Measurements from ENCODE around the gene PACS2. TPM values are rescaled to one million over a fixed set of nuclear protein-coding genes. Genes with fewer than 3 reads are reported as not detected.

The PACS2 gene
- total RNA-seq, 1 experiment from 2014 or later, result 43.4 TPM

DNA sequence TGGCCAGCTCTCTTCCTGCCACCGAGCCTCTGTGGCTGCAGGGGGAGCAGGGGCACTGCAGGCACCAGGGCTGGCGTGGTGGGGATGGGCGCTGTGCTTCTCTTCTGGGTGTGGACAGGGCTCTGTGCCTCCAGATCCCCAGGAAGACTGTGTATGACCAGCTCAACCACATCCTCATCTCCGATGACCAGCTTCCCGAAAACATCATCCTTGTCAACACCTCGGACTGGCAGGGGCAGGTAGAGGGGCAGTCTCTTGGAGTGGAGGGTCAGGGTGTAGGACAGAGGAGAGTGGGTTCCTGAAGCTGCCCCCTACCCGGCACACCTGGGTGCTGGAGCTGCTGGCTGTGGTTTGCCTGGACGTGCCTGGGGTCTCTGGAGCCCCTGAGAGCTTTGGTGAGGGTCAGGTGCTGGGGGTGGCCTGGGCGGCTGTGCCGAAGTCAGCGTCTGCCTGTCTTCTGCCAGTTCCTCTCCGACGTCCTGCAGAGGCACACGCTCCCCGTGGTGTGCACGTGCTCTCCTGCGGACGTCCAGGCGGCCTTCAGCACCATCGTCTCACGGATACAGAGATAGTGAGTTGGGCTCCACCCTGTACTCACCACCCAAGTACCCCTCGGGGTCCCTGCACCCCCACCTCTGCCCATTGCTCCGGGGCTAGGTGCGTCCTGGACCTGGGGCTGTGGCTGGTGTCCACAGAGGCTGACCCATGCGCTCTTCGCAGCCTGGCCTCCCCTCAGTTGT is 68.0 kb downstream of the PACS2 start:
- Histone ChIP-seq H3K4me3 (no peak overlapping the region), H3K9me3 (replicated peaks) (no peaks in the 10 kb centered on the region), H3K36me3 (no peaks in the 10 kb centered on the region), H3K27me3 (no peaks in the 10 kb centered on the region), H3K27ac (no peak overlapping the region), H3K4me1 (peaks cover 18% of the 10 kb centered on the region)
- DNase-seq, result no peak

DNA sequence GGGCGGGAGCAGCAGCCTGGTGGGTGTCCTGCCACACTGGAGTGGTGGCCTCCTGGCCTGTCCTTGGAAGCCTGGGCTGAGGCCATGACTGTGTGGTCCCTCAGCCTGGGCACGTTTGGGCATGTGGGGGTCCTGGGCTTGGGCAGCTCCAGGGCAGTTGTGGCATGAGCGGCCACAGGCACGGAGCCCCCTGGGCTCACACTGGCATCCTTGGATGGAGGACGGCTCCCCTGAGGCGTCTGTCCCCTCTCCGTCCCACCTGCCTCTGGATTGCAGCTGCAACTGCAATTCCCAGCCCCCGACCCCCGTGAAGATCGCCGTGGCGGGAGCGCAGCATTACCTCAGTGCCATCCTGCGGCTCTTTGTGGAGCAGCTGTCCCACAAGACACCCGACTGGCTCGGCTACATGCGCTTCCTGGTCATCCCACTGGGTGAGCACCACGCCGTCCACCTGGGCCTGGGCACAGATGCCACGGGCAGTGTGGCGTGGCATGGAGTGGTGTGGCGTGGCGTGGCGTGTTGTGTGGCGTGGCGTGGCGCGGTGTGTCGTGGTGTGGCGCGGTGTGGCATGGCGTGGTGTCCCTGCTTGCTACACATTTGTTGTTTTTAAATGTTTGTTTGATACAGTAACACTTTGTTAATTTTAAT is 68.7 kb downstream of the PACS2 start:
- H3K36me3 ChIP-seq, result no peaks in the 10 kb centered on the region
- DNase-seq, result no peak
- H3K27ac ChIP-seq, result no peak overlapping the region

DNA sequence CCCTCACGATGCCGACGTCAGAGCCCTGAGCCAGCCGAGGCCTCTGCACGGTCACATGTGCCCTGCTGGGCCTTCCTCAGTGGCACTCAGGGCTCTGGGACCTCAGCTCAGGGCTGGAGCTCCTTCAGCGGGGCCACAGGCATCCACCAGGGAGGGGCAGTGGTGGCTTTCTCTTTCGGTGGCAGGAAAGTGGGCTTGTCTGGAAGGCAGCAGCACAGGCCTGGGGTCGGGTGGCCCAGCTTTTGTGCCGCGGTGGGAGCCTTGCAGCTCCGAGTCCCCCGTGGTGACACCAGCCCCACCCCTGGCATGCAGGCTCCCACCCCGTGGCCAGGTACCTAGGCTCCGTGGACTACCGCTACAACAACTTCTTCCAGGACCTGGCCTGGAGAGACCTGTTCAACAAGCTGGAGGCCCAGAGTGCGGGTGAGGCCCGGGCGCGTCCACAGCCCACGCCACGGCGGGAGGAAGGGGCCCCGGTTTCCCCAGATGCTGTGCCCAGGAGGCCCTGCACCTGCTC is 69.6 kb downstream of the PACS2 start:
- H3K4me3 ChIP-seq, result no peak overlapping the region
- DNase-seq, result no peak
- H3K27me3 ChIP-seq, result no peaks in the 10 kb centered on the region
- peaks cover 24% of the 10 kb centered on the region for H3K4me1 ChIP-seq
- H3K36me3 ChIP-seq, result no peaks in the 10 kb centered on the region
- H3K9me3 ChIP-seq (replicated peaks), result no peaks in the 10 kb centered on the region
- no peak overlapping the region for H3K27ac ChIP-seq

More for the DNA sequence above, 68.7 kb downstream of the PACS2 start:
- Histone ChIP-seq H3K9me3 (replicated peaks) (no peaks in the 10 kb centered on the region), H3K27me3 (no peaks in the 10 kb centered on the region), H3K4me3 (no peak overlapping the region), H3K4me1 (peaks cover 22% of the 10 kb centered on the region)

DNA sequence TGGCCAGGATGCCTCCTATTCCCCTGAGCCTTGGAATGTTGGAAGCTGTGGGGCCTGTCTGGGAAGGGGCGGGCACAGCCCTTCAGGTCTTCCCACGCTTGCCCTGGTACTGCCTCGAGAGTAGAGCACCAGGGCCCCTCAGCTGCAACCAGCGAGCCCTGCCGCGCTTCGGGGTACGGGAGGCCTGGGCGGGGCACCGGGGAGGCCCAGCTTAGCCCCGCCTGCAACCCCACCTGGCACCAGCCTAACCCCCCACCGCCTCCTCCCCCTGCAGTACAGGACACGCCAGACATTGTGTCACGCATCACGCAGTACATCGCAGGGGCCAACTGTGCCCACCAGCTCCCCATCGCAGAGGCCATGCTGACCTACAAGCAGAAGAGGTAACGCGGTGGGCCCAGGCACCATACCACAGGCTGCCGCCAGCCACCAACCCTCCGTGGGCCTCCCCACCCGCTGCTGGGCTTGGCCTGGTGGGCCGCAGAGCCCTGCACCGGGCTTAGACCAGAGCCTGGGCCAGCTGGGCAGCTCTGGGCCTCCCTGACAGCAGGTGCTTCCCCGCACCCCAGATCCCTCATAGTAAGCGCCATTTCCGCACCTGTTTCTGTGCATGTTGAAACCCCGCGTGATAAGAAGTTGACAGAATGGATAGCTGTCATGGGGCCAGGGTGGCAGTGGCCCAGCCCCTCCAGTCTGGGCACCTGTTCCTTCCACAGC is 70.2 kb downstream of the PACS2 start:
- Histone ChIP-seq H3K9me3 (replicated peaks) (no peaks in the 10 kb centered on the region), H3K36me3 (no peaks in the 10 kb centered on the region), H3K27me3 (no peaks in the 10 kb centered on the region), H3K27ac (no peak overlapping the region), H3K4me3 (no peak overlapping the region), H3K4me1 (peaks cover 27% of the 10 kb centered on the region)
- DNase-seq, result no peak

DNA sequence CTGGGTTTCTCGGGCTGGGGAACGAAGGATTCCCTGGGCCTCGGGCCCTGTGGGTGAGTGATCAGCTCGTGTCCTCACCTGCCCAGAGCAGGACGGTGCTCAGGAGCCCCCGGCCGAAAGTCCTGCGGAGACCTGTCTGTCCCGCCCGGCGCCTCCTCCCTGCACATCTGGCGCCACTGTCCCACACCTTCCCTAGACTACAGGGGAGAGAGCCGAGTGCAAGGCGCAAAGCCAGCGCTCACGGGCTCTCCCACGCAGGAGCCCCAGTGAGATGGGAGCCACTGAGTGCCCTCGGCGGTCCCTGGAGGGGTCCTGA is 70.7 kb downstream of the PACS2 start:
- no peaks in the 10 kb centered on the region for H3K36me3 ChIP-seq
- DNase-seq, result no peak
- H3K27me3 ChIP-seq, result no peaks in the 10 kb centered on the region
- no peaks in the 10 kb centered on the region for H3K9me3 ChIP-seq (replicated peaks)
- H3K27ac ChIP-seq, result no peak overlapping the region
- peaks cover 32% of the 10 kb centered on the region for H3K4me1 ChIP-seq
- H3K4me3 ChIP-seq, result no peak overlapping the region

DNA sequence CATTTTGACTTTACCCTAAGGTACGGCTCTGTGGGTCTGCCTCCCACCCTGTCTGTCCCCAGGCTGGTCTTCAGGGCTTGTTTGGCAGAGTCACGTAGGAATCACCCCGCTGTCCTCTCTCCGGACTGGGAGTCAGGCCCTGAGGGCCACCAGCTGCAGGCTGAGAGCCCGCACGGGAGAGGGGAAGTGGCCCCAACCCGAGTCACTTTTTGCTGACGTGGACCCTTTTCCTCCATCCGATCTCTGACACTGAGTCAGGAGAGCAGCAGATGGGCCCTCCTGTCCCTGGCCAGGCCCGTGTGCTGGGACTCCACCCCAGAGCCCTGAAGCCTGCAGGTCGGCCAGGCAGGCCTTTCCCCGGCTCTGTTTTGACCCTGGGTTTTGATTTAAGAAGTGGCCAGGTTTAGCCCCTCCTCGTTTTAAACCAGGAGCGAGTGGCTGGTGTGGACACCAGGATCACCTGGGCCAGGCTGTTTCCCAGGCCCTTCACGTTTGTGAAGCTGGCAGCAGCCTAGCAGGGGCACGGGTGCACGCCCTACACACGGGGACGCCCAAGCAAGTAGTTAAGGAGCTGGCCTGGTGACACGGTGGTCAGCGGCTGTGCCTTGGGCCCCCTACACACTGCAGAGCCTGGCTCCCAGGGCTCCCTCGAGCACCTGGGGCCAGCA is 71.3 kb downstream of the PACS2 start:
- Histone ChIP-seq H3K4me1 (peaks cover 33% of the 10 kb centered on the region), H3K36me3 (no peaks in the 10 kb centered on the region), H3K4me3 (no peak overlapping the region), H3K9me3 (replicated peaks) (no peaks in the 10 kb centered on the region), H3K27ac (no peak overlapping the region), H3K27me3 (no peaks in the 10 kb centered on the region)
- no peak for DNase-seq

DNA sequence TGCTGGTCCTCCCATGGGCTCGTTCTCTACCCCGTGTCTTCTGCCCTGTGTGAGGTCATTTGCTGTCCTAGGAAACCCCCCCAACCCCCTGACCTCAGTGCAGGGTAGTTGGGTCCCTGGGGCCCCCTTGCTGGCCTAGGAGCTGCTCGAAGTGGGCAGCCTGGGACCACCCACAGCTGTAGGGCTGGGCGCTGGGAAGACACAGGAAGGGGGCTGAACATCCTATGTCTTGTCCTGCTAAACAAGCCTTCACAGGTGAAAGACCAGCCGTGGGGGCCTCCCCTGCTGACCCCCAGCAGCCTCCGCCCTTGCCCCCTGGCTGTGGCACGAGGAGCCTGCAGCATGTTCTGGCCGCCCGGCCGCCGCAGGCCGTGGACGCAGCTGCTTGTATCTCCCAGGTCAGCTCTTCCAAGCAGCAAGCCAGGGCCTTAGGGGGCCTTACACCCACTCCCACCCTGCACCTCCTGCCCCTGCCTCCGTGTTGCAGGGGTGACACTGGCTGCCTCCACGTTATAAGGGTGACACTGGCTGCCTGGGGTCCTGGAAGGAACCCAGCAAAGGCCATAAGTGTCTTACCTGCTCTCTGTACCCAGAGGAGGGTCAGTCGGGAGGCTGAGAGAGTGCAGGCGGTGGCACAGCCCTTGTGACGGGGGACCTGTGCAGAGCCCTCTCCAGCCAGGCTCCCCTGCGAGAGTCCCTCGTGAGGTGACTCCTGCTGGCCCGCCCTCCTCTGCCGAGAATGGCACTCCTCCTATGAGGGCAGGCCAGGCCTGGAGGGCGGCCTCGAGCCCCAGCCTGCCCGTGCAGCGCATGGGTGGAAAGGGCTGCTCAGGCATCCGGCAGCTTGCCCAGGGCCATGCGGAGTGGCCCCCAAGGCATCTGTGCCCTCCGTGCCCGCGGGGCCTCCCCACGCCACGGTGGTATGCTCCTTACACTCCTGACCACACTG is 72.3 kb downstream of the PACS2 start:
- Histone ChIP-seq H3K27me3 (no peaks in the 10 kb centered on the region), H3K9me3 (replicated peaks) (no peaks in the 10 kb centered on the region), H3K36me3 (no peaks in the 10 kb centered on the region), H3K27ac (no peak overlapping the region), H3K4me1 (peaks cover 33% of the 10 kb centered on the region), H3K4me3 (no peak overlapping the region)
- DNase-seq, result no peak

DNA sequence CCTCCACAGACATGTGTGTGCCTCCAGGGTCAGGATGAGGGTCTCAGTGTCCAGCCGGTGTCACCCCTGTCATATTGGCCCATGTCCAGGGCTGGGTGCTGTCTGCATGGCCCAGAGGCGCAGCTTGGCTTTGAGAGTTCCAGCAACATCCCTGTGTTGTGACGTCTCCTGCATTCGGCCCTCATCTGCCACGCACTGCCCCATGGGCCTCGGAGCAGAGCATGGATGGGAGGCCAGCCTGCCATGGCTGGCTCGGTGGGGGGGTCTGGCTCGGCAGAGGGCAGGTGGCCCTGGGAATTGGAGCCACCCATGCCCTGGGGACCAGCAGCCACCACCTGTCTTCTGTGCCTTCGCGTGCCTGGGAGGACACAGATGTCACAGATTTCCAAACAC is 73.0 kb downstream of the PACS2 start:
- peak in 1 of 2 experiments; percentile 27 for DNase-seq
- H3K36me3 ChIP-seq, result no peaks in the 10 kb centered on the region
- H3K4me1 ChIP-seq, result peaks cover 33% of the 10 kb centered on the region
- H3K9me3 ChIP-seq (replicated peaks), result no peaks in the 10 kb centered on the region
- no peaks in the 10 kb centered on the region for H3K27me3 ChIP-seq
- no peak overlapping the region for H3K27ac ChIP-seq
- no peak overlapping the region for H3K4me3 ChIP-seq

DNA sequence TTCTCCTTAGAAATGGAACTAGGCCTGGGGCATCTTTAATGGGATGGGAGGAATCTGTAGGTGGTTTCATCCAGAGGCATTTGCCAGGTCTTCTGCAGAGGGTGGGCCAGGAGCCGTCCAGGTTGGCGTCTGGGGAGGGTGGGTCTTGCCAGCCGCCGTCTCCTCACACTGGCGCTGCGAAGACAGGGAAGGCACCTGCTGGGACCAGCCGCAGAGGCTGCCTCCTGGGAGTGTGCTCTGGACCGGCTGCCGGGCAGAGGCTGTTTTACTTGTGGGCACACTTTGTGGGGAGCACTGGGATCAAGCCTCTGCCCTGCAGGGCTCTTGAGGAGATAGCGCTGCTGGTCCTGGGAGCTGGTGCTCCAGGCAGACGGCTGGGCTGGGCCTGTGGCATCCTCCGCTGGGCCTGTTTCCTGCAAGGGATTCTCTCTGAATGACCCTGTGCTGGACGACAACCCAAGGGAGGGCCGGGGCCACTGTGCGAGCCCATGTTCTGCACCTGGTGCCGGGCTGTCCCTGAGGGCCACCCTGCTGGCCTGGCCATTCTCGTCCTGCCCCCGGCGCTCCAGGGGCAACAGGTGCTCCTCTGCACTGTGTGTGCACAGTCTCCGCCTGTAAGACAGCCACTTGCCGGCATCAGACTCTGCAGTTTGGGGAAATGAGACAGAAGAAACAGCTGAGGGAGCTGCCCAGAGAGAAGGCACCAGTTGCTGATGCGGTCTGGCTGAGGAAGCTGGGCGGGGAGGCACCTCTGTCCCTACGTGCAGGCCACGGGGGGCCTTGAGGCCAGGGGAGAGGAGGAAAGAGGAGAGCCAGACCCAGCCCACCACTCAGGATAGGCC is 73.8 kb downstream of the PACS2 start:
- H3K27ac ChIP-seq, result peak overlapping the region; percentile 60
- H3K36me3 ChIP-seq, result no peaks in the 10 kb centered on the region
- no peaks in the 10 kb centered on the region for H3K9me3 ChIP-seq (replicated peaks)
- peak; percentile 94 to 96 for DNase-seq
- H3K4me1 ChIP-seq, result peaks cover 33% of the 10 kb centered on the region
- no peaks in the 10 kb centered on the region for H3K27me3 ChIP-seq
- H3K4me3 ChIP-seq, result no peak overlapping the region

DNA sequence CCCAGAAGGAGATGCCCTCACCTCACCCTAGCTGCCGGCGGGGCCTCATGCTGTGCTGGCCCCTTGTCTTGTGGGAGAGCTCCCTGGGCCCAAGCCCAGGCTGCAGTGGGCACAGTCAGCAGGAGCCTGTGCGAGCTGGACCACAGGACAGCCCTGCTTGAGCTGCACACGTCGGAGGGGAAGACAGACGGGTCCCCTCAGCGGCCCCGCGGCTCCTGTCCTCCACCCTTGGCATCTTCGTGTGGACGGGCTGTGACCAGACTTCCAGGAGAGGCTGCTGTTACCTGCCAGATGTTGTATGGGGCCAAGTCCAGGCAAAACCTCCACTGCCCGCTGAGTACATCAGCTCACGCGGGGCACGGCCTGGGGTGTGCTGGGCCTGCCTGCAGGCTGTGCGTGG is 74.4 kb downstream of the PACS2 start:
- Histone ChIP-seq H3K27me3 (no peaks in the 10 kb centered on the region), H3K4me1 (peaks cover 33% of the 10 kb centered on the region), H3K9me3 (replicated peaks) (no peaks in the 10 kb centered on the region), H3K27ac (peak overlapping the region; percentile 60), H3K36me3 (no peaks in the 10 kb centered on the region), H3K4me3 (no peak overlapping the region)
- no peak for DNase-seq

DNA sequence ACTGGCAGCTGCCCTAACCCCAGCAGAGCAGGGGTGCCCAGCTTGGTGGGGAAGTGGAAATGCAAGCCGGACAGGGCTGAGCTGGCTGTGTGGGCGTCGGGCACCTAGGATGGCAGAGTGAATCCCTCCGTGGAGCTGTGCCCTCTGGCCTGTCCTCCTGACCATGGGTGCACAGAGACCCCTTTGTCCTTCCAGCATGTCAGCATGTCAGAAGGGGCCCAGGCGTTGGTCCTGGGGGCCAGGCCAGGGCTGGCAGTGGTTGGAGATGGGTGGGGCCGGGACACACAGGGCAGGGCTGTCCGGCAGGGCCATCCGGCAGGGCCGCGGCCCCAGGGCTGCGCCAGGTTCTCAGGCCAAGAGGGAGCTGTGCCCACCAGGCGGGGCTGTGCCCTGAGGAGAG is 75.0 kb downstream of the PACS2 start:
- no peak overlapping the region for H3K4me3 ChIP-seq
- peak overlapping the region; percentile 60 for H3K27ac ChIP-seq
- H3K4me1 ChIP-seq, result peaks cover 33% of the 10 kb centered on the region
- no peaks in the 10 kb centered on the region for H3K27me3 ChIP-seq
- H3K36me3 ChIP-seq, result no peaks in the 10 kb centered on the region
- no peaks in the 10 kb centered on the region for H3K9me3 ChIP-seq (replicated peaks)
- DNase-seq, result no peak

DNA sequence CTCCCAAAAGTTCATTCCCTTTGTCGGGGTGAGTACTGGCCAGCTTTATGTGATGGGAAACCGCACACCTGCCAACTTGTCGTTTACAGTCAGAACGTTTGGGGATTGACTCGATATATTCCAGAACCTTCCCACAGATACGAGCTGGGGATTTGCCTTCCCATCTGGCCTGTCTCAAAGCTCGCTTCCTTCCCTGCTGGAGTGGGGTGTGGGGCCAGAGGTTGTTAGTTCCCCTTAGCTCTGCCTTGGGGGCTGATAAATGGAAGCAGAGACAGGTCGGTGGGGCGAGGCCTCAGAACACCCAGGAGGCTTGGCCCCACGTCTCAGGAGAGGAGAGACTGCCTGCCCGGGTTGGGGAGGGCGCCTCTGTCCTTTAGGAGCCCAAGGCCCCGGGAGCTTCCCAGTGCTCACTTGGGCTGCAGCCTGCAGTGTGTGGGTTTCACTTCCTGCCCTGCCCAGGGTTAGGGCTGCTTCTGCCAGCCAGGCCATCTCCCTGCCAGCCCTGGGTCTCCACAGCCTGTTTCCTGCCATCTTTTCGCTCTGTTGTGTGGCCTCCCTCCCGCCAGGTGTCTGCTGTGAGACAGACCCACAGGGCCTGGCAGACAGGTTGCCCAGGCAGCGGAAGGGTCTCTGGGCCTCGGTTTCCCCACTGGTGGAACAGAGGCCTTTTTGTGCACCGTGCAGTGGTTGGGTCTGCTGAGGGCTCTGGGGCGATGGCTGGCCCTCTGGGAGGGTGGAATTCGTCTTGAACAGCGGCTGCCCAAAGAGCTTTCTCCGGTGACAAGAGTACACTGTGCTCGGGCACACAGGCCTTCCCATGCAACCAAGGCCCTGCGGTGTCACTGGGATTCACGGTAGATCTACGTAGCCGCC is 75.7 kb downstream of the PACS2 start:
- peaks cover 33% of the 10 kb centered on the region for H3K4me1 ChIP-seq
- no peak for DNase-seq
- no peaks in the 10 kb centered on the region for H3K9me3 ChIP-seq (replicated peaks)
- H3K27ac ChIP-seq, result no peak overlapping the region
- H3K4me3 ChIP-seq, result no peak overlapping the region
- no peaks in the 10 kb centered on the region for H3K27me3 ChIP-seq
- no peaks in the 10 kb centered on the region for H3K36me3 ChIP-seq

Data from SJCRH30 (cell line).